Osteocyte (in vitro differentiated cells): ENCODE data around the gene SPTBN1. TPM values are rescaled to one million over a fixed set of nuclear protein-coding genes. Genes with fewer than 3 reads are reported as not detected.

ENCODE experiments used
- DNase-seq: peaks from one replicate; pipeline ENCODE4 v3.0.0; 2021; ENCODE audit warnings: mixed read lengths; ENCODE audit not compliant: unreplicated experiment; ENCODE audit errors: extremely low spot score
- H3K27ac Mint-ChIP-seq: one replicate; pipeline ENCODE4 v1.8.0; 2021; ENCODE audit warnings: mild to moderate bottlenecking, mixed read lengths; ENCODE audit not compliant: unreplicated experiment
- H3K27me3 Mint-ChIP-seq: one replicate; pipeline ENCODE4 v1.8.0; 2021; ENCODE audit warnings: mixed read lengths; ENCODE audit not compliant: unreplicated experiment
- H3K36me3 Mint-ChIP-seq: one replicate; pipeline ENCODE4 v1.8.0; 2021; ENCODE audit warnings: mixed read lengths; ENCODE audit not compliant: unreplicated experiment
- H3K4me1 Mint-ChIP-seq: one replicate; pipeline ENCODE4 v1.8.0; 2021; ENCODE audit warnings: mixed read lengths; ENCODE audit not compliant: unreplicated experiment
- H3K4me3 Mint-ChIP-seq: one replicate; pipeline ENCODE4 v1.8.0; 2021; ENCODE audit warnings: mild to moderate bottlenecking, moderate library complexity, mixed read lengths; ENCODE audit not compliant: unreplicated experiment
- H3K9me3 Mint-ChIP-seq: one replicate; pipeline ENCODE4 v1.8.0; 2021; ENCODE audit warnings: mixed read lengths; ENCODE audit not compliant: unreplicated experiment
- total RNA-seq: library from RNA; stranded (reverse); gene quantifications from 2 replicates; pipeline ENCODE4 v1.2.1, GENCODE V29; 2021
- TF ChIP-seq, protein P1 (sequence below): fragments of 200-600 bp; sonication (generic); IDR thresholded peaks from 2 replicates; pipeline ENCODE4 v1.5.0; 2021; ENCODE audit warnings: antibody characterized with exemption, mild to moderate bottlenecking, moderate library complexity

Gene SPTBN1
- total RNA-seq, 1 donor from 2014 or later, result 248 TPM

GRCh38 chr2:54614819-54615218 is 158.7 kb downstream of the SPTBN1 start:
- H3K27ac Mint-ChIP-seq, result peak overlapping the region; percentile 88
- H3K4me1 Mint-ChIP-seq, result peaks cover 50% of the 10 kb centered on the region
- H3K27me3 Mint-ChIP-seq, result no peaks in the 10 kb centered on the region

DNA sequence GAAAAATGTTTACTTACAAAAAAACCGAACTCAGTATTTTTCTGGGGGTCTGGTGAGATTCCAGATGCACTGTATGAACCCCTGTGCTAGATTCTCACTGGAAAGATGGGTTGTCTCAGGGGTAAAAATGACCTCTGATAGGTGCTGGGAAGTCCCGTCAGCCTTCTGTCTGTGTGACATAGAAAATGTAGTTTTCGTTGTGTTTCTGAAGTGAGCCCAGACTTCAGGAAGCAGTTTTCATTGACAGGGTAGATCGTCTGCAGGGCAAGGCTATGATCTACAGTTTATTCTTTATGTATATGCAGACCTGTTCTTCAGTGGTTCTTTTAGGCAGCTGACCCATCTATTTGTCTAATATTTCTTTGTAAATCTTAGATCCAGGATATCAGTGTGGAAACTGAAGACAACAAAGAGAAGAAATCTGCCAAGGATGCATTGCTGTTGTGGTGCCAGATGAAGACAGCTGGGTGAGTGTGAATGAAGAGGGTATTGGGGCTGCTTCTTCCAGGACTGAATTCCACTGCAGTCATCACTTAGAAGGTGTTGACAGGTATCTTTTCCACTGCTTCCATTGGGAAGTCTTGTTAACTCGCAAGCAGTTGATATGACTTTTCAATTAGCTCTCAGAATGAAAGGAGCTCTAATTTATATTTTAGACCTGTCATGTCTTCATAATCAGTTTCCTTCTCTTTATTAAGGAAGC is 159.9 kb downstream of the SPTBN1 start:
- DNase-seq, result no peak
- Mint-ChIP-seq H3K36me3 (peaks cover 49% of the 10 kb centered on the region), H3K4me1 (peaks cover 48% of the 10 kb centered on the region), H3K9me3 (no peaks in the 10 kb centered on the region), H3K27ac (no peak overlapping the region), H3K4me3 (no peak overlapping the region), H3K27me3 (no peaks in the 10 kb centered on the region)
- TF ChIP-seq, protein P1, sequence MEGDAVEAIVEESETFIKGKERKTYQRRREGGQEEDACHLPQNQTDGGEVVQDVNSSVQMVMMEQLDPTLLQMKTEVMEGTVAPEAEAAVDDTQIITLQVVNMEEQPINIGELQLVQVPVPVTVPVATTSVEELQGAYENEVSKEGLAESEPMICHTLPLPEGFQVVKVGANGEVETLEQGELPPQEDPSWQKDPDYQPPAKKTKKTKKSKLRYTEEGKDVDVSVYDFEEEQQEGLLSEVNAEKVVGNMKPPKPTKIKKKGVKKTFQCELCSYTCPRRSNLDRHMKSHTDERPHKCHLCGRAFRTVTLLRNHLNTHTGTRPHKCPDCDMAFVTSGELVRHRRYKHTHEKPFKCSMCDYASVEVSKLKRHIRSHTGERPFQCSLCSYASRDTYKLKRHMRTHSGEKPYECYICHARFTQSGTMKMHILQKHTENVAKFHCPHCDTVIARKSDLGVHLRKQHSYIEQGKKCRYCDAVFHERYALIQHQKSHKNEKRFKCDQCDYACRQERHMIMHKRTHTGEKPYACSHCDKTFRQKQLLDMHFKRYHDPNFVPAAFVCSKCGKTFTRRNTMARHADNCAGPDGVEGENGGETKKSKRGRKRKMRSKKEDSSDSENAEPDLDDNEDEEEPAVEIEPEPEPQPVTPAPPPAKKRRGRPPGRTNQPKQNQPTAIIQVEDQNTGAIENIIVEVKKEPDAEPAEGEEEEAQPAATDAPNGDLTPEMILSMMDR, result no peak

More at GRCh38 chr2:54614819-54615218, 158.7 kb downstream of the SPTBN1 start:
- no peak for DNase-seq
- TF ChIP-seq, protein P1, result no peak
- Mint-ChIP-seq H3K36me3 (peaks cover 38% of the 10 kb centered on the region), H3K4me3 (no peak overlapping the region), H3K9me3 (no peaks in the 10 kb centered on the region)

DNA sequence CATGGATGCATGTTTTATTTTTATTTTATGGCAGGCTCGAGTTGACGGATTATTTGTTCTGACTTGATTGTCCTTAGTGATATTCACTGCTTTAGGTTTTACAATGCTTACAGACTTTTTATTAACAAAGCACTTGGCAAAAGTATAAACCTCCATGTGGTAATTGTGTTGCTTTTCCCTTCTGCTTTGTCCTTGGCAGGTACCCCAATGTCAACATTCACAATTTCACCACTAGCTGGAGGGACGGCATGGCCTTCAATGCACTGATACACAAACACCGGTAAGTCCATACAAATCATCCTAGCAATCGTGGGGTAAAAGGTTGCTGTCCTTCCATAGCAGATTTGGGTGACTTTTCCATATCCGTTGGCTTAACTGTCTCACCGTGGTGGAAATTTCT is 161.3 kb downstream of the SPTBN1 start:
- H3K27me3 Mint-ChIP-seq, result no peaks in the 10 kb centered on the region
- DNase-seq, result no peak
- peaks cover 45% of the 10 kb centered on the region for H3K4me1 Mint-ChIP-seq
- no peak overlapping the region for H3K4me3 Mint-ChIP-seq
- H3K27ac Mint-ChIP-seq, result no peak overlapping the region
- H3K36me3 Mint-ChIP-seq, result peaks cover 56% of the 10 kb centered on the region
- no peaks in the 10 kb centered on the region for H3K9me3 Mint-ChIP-seq
- TF ChIP-seq, protein P1, result no peak

DNA sequence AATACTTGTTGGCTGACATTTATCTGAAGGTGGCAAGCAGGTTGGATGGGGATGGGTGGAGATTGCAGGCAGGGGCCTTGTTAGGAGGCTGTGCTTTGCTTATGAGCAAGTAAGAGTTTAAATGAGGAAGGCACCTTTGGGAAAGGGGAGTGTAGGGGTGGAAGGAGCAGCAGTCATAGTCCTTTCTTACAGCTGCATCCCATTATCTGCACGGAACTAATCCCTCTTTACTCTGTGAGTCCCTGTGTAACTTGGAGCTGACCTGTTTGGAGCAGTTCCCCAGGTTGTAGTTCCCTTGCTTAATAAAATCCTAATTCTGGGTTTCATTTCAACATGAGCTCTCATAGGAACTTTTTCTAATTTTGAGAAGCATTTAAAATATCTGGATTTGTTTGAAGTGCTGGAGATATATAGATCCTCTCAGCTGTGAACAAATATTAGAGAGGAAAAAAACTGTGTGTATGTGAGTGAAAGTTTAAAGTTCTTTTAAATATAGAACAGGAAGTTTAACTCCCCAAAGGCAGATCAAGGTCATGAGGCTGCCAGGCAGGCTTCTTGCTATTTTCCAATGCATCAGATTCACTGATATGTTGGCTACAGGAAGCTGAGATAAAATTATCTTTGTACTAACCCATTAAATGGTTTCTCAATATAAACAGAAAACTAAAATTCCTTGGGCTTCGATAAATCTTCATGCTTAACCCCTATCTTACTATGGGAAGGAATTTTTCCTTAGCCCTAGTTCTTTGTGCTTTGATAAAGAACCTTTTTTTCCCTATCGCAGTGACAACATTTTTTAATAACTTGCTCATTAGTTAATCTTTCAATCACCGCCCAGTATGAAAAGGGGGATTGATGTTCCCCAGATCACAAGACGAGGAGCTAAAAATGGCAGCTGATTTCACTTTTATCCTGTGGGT is 162.8 kb downstream of the SPTBN1 start:
- peaks cover 34% of the 10 kb centered on the region for H3K4me1 Mint-ChIP-seq
- H3K27me3 Mint-ChIP-seq, result no peaks in the 10 kb centered on the region
- H3K36me3 Mint-ChIP-seq, result peaks cover 66% of the 10 kb centered on the region
- DNase-seq, result no peak
- no peak overlapping the region for H3K4me3 Mint-ChIP-seq
- no peaks in the 10 kb centered on the region for H3K9me3 Mint-ChIP-seq
- H3K27ac Mint-ChIP-seq, result peak overlapping the region; percentile 82
- TF ChIP-seq, protein P1, result no peak

DNA sequence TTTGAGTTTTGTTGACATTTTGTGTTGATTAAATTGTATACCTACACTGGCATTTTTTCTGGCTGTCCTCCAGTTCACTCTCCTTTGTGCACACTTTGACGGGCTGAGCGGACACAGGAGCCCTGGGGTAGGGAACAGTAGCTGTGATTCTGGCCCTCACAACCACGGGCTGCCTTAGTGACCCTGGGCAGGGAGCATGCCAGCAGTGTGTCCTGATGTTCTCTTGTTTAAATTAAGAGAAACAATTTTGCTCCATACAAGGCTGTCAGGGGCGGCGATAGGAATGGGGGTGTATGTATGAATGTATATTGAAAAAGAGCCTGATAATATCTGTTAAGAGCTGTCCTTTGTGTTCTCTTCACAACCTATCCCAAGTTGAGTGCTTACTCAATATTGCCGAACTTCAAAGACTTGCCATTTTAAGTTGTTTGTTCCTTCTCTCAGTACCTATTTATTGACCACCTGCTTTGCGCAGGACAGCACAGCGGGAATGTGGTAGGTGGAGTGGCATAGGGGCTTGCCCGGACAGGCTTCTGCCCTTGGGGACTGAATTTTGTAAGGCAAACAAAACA is 163.6 kb downstream of the SPTBN1 start:
- H3K4me3 Mint-ChIP-seq, result no peak overlapping the region
- H3K36me3 Mint-ChIP-seq, result peaks cover 72% of the 10 kb centered on the region
- H3K27me3 Mint-ChIP-seq, result no peaks in the 10 kb centered on the region
- no peaks in the 10 kb centered on the region for H3K9me3 Mint-ChIP-seq
- H3K27ac Mint-ChIP-seq, result peak overlapping the region; percentile 82
- H3K4me1 Mint-ChIP-seq, result peaks cover 25% of the 10 kb centered on the region
- no peak for DNase-seq
- TF ChIP-seq, protein P1, result no peak
